Suprapubic skin (tissue), 4 donors: Measurements from ENCODE around the gene ZNF629. TPM values are rescaled to one million over a fixed set of nuclear protein-coding genes. Genes with fewer than 3 reads are reported as not detected.

Experiments used
- DNase-seq, 2 donors: peaks; one replicate each; pipeline ENCODE4 v3.0.0-alpha.2; 2019; ENCODE audit warnings: low spot score in 2 of 2
- H3K27ac ChIP-seq: fragments of 200-600 bp; sonication (generic); one replicate; pipeline ENCODE4 v1.5.1; 2019
- H3K27me3 ChIP-seq: fragments of 200-600 bp; sonication (generic); one replicate; pipeline ENCODE4 v1.5.1; 2019
- H3K36me3 ChIP-seq: fragments of 200-600 bp; sonication (generic); one replicate; pipeline ENCODE4 v1.5.1; 2019
- H3K4me1 ChIP-seq: fragments of 200-600 bp; sonication (generic); one replicate; pipeline ENCODE4 v1.5.1; 2019
- H3K4me3 ChIP-seq: fragments of 200-600 bp; sonication (generic); one replicate; pipeline ENCODE4 v1.5.1; 2019; ENCODE audit warnings: mild to moderate bottlenecking
- H3K9me3 ChIP-seq: fragments of 200-600 bp; sonication (generic); one replicate; pipeline ENCODE4 v1.5.1; 2019
- EP300 ChIP-seq: sonication (generic); formaldehyde crosslinking; IDR thresholded peaks from one replicate; pipeline ENCODE4 v1.6.1; 2017; ENCODE audit warnings: antibody characterized with exemption
- POLR2A ChIP-seq, 2 donors: fragments of 450-650 bp; IDR thresholded peaks; one replicate each; pipeline ENCODE4 v1.6.1; 2017; ENCODE audit warnings: antibody characterized with exemption in 2 of 2, mild to moderate bottlenecking in 2 of 2, moderate library complexity in 2 of 2
- POLR2AphosphoS5 ChIP-seq, 3 donors: sonication (generic); formaldehyde crosslinking; IDR thresholded peaks; one replicate each; pipeline ENCODE4 v1.6.1; 2017; ENCODE audit warnings: antibody characterized with exemption in 3 of 3
- WGBS: methylation state at CpG from one replicate; pipeline ENCODE4 v1.1.5; 2018; 5-methylcytosine and 5-hydroxymethylcytosine counted together
- total RNA-seq, 4 donors: library from RNA; depleted of rRNA; stranded (reverse); fragments of >200 nt; gene quantifications; one replicate each; pipeline ENCODE4 v1.1.0, GENCODE V29; 2016
- TF ChIP-seq, protein P1 (sequence below), 2 donors: fragments of 200-600 bp in 1 of 2; fragments of 450-650 bp in 1 of 2; sonication (generic) in 1 of 2; IDR thresholded peaks; one replicate each; pipeline ENCODE4 v1.5.1; 2016 to 2019; ENCODE audit warnings: antibody characterized with exemption in 2 of 2, mild to moderate bottlenecking in 1 of 2, moderate library complexity in 1 of 2

Gene ZNF629
- total RNA-seq, 4 donors from 2014 or later, result 11.5 to 22.9 (median 16.1) TPM

DNA sequence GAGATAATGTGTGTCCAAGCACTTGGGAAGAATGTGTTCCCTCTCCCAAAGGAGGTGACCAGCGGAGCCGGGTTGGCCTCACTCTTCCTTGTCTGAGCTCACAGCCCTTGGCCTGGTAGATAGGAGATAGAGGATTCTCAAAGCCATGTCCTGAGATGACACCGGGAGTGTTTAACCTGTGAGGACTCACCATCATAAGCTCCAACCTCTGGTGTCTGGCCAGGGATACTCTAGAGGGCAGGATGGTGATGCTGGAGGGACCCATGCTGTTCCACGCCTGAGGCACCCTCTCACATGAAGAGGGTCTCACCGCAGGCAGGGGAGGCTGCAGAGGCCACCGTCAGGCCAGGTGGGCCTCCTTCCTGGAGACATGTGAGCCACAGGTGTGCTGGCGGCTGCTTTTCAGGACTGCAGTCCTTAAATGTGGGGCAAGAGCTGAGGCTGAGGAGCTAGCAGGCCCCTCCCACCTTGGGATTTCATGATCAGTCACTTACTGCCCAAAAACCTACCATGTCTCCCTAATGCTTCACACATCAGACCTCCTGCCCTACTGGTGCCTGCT, 6.6 kb upstream of the ZNF629 start:
- Histone ChIP-seq H3K27me3 (no peaks in the 10 kb centered on the region), H3K27ac (no peak overlapping the region), H3K4me1 (peaks cover 4% of the 10 kb centered on the region), H3K36me3 (no peaks in the 10 kb centered on the region), H3K9me3 (no peaks in the 10 kb centered on the region), H3K4me3 (no peak overlapping the region)
- no peak for DNase-seq
- TF ChIP-seq, protein P1, sequence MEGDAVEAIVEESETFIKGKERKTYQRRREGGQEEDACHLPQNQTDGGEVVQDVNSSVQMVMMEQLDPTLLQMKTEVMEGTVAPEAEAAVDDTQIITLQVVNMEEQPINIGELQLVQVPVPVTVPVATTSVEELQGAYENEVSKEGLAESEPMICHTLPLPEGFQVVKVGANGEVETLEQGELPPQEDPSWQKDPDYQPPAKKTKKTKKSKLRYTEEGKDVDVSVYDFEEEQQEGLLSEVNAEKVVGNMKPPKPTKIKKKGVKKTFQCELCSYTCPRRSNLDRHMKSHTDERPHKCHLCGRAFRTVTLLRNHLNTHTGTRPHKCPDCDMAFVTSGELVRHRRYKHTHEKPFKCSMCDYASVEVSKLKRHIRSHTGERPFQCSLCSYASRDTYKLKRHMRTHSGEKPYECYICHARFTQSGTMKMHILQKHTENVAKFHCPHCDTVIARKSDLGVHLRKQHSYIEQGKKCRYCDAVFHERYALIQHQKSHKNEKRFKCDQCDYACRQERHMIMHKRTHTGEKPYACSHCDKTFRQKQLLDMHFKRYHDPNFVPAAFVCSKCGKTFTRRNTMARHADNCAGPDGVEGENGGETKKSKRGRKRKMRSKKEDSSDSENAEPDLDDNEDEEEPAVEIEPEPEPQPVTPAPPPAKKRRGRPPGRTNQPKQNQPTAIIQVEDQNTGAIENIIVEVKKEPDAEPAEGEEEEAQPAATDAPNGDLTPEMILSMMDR (IDR thresholded peaks at IDR 0.05), result no peak
- WGBS, result 90% methylated on average over 6 of the region's 7 CpGs

DNA sequence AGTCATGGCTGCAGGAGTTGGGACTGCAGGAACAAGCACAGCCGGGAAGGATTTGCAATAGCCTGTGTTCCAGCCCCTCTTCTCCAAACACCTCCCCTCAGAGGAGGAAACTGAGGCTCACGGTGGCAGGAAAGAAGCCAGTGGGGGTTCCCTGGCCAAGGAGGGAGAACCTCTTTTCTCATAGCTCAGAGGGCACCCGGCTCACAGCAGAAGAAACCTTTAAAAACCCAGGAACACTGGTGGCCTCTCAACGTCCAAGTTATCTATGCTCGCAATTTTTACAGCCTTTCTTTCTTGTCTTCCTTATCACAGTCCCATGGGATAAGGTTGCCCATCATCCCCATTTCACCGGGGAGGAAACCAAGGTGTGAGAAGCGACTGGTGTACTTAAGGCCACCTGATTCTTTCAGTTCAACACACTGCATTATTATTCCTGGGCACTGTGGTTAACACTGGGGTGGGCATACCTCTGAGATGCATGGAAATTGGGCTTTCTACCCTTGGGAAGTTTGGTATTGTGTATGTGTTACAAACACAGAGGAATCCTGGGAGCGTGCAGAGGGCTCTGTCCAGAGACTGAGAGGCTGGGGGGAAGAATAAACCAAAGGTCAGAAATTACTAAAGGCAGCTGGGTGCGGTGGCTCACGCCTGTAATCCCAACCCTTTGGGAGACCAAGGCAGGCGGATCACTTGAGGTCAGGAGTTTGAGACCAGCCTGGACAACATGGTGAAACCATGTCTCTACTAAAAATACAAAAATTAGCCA, 791 bp upstream of the ZNF629 start:
- Histone ChIP-seq H3K27me3 (no peaks in the 10 kb centered on the region), H3K9me3 (no peaks in the 10 kb centered on the region), H3K4me3 (peak overlapping the region; percentile 97), H3K36me3 (peaks cover 15% of the 10 kb centered on the region), H3K4me1 (peaks cover 27% of the 10 kb centered on the region), H3K27ac (peak overlapping the region; percentile 91)
- WGBS, result 47% methylated on average over 11 of the region's 11 CpGs
- DNase-seq, result no peak
- TF ChIP-seq, protein P1 (IDR thresholded peaks at IDR 0.05), result no peak
- no peak for TF ChIP-seq POLR2AphosphoS5 (IDR thresholded peaks at IDR 0.05)
- TF ChIP-seq POLR2A (IDR thresholded peaks at IDR 0.05), result no peak

DNA sequence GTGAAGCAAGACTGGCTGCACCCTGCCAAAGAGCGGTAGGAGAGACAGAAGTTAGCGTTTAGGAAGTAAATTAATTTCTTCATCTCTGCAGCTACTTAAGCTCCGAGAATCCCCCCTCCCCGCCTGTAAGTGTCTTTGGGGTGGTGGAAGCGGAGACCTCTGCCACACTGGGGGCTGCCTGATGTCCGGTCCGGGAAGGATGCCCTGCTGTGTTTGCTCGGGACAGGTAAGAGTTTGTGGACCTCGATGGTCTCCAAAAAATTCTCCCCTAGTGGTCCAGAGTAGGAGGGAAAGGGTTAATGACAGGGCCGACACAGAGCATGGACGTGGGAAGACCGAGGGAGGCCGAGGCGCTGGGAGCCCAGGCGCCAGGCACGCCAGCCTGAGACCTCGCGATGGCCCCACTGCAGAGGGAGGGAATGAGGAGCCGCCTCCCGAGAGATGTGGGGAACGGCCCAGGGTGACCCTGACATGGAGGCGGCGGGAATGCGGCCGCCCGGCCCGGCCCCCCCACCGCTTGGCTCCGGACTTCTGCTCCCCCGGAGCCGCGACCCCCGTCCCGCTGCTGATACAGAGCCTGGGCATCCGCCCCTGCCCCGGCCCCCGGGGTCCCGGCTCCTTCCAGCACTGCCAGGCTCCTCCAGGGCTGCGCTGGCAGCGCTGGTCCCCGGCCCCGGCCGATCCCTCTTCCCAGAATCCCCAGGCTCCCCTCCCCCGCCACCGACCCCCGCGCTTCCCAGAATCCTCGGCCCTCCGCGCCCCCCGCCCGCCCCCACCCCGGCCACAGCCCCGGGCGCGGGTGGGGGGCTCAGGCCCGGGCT, 680 bp downstream of the ZNF629 start:
- no peaks in the 10 kb centered on the region for H3K9me3 ChIP-seq
- 7% methylated on average over 20 of the region's 57 CpGs for WGBS
- peak overlapping the region; percentile 91 for H3K27ac ChIP-seq
- TF ChIP-seq, protein P1 (IDR thresholded peaks at IDR 0.05), result no peak
- TF ChIP-seq POLR2AphosphoS5 (IDR thresholded peaks at IDR 0.05) (no peak), POLR2A (IDR thresholded peaks at IDR 0.05) (no peak), EP300 (no peak)
- H3K27me3 ChIP-seq, result no peaks in the 10 kb centered on the region
- H3K4me1 ChIP-seq, result peaks cover 27% of the 10 kb centered on the region
- DNase-seq, result no peak
- H3K36me3 ChIP-seq, result peaks cover 30% of the 10 kb centered on the region
- peak overlapping the region; percentile 97 for H3K4me3 ChIP-seq

DNA sequence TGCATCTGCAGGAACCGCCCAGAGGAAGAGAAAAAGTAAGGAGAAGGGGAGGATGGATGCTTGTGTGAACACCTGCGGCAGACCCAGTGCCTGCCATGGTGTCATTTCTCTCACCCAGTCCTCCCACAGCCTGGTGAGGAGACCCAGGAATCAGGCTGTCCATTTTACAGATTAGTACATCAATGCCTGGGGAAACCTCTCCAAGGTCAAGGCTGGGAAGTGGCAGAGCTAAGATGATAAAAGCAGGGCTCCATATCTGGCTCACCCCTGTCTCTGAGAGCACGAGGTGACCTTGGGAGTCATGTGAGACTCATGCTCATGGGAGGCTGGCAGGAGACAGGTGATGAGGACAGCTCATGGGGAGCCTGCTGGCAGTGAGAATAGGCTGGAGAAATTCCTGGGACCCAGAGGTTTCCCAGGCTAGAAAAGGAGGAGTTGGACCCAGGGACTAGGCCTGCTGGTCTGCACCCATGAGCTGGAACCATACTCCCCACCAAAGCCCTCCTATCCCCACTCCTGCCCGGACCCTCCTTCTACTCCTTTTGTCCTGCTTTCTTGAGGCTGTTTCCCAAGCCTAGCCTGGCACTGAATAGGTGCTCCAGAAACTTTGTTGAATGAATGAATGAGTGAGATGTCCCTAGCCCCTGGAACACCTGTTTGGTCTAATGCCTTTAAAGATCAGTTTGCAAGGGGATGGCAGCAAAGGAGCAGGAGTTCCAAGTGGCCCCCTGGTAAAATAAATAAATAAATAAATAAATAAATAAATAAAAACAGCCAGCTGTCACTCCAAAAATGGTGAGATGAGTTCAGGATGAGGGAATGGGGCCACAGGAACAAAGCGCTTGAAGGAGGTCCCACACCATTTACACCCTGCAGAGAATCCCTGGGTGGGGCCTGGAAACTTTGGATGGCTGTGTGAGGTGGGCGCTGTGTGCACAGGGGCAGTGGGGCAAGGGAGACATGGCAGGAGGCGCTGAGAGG, 1.6 kb downstream of the ZNF629 start:
- 62% methylated on average over 7 of the region's 7 CpGs for WGBS
- Histone ChIP-seq H3K27ac (no peak overlapping the region), H3K27me3 (no peaks in the 10 kb centered on the region), H3K9me3 (no peaks in the 10 kb centered on the region), H3K4me3 (peak overlapping the region; percentile 97), H3K36me3 (peaks cover 31% of the 10 kb centered on the region), H3K4me1 (peaks cover 27% of the 10 kb centered on the region)
- TF ChIP-seq POLR2A (IDR thresholded peaks at IDR 0.05), result no peak
- no peak for TF ChIP-seq POLR2AphosphoS5 (IDR thresholded peaks at IDR 0.05)
- no peak for TF ChIP-seq EP300
- TF ChIP-seq, protein P1 (IDR thresholded peaks at IDR 0.05), result no peak
- no peak for DNase-seq
